HEK293 (cell line): ENCODE data around the gene SYNGR4.

Experiments used
- CTCF ChIA-PET: fragments of 350-600 bp; formaldehyde crosslinking; extraction: SDS; loops from one replicate; lab custom pipeline; 2021; ENCODE audit warnings: antibody characterized with exemption; lab: Yijun Ruan, JAX
- POLR2A ChIA-PET: fragments of 300-600 bp; formaldehyde crosslinking; extraction: SDS; loops from one replicate; lab custom pipeline; 2020; ENCODE audit warnings: antibody characterized with exemption, inconsistent platforms; lab: Yijun Ruan, JAX
- H3K27ac ChIP-seq: fragments of 200-500 bp; sonication (Bioruptor generic); 2 replicates; pipeline ENCODE4 v1.5.1; 2014; ENCODE audit warnings: low read depth, low read length, control low read depth, inconsistent platforms; ENCODE audit errors: extremely low read depth
- H3K36me3 ChIP-seq, 2 experiments: fragments of 200-500 bp in 1 of 2; sonication (Bioruptor generic) in 1 of 2; 1 replicate in 1 of 2; 2 replicates in 1 of 2; pipeline ENCODE4 v1.5.1; 2014 to 2017; ENCODE audit warnings: inconsistent platforms in 2 of 2, low read length in 2 of 2; ENCODE audit not compliant: control insufficient read depth in 2 of 2, insufficient read depth in 1 of 2
- H3K4me1 ChIP-seq: fragments of 200-500 bp; sonication (Bioruptor generic); 2 replicates; pipeline ENCODE4 v1.5.1; 2014; ENCODE audit warnings: mild to moderate bottlenecking, low read length, inconsistent platforms; ENCODE audit not compliant: control insufficient read depth, insufficient read depth
- H3K4me3 ChIP-seq: 2 replicates; pipeline ENCODE4 v1.5.1; 2011; ENCODE audit warnings: low read depth, mild to moderate bottlenecking, control low read depth, low read length, moderate library complexity
- H3K9me3 ChIP-seq: fragments of 200-500 bp; sonication (Bioruptor generic); 2 replicates; pipeline ENCODE4 v1.5.1; 2014; ENCODE audit warnings: low read depth, low read length, inconsistent platforms; ENCODE audit not compliant: control insufficient read depth, insufficient read depth
- BCL11B ChIP-seq: fragments of 450-650 bp; formaldehyde crosslinking; IDR thresholded peaks from 2 replicates; pipeline ENCODE4 v1.5.1; 2016; ENCODE audit warnings: low read depth, missing biosample characterization, missing genetic modification characterization
- CTCF ChIP-seq: fragments of 450-650 bp; formaldehyde crosslinking; IDR thresholded peaks from 2 replicates; pipeline ENCODE4 v1.5.1; 2016; ENCODE audit warnings: missing biosample characterization, missing genetic modification characterization
- KLF1 ChIP-seq: fragments of 450-650 bp; formaldehyde crosslinking; IDR thresholded peaks from 2 replicates; pipeline ENCODE4 v1.5.1; 2016; ENCODE audit warnings: missing biosample characterization, missing genetic modification characterization
- KLF16 ChIP-seq: fragments of 450-650 bp; formaldehyde crosslinking; IDR thresholded peaks from 2 replicates; pipeline ENCODE4 v1.5.1; 2017; ENCODE audit warnings: missing biosample characterization, missing genetic modification characterization
- TRIM28 ChIP-seq: IDR thresholded peaks from 2 replicates; pipeline ENCODE4 v1.6.1; 2011; ENCODE audit warnings: low read length, control low read depth, borderline replicate concordance
- WT1 ChIP-seq: fragments of 450-650 bp; formaldehyde crosslinking; IDR thresholded peaks from 2 replicates; pipeline ENCODE4 v1.5.1; 2016; ENCODE audit warnings: missing biosample characterization, missing genetic modification characterization
- YY1 ChIP-seq: fragments of 450-650 bp; formaldehyde crosslinking; IDR thresholded peaks from 2 replicates; pipeline ENCODE4 v1.5.1; 2018; ENCODE audit warnings: missing biosample characterization, missing genetic modification characterization
- ZBTB48 ChIP-seq: fragments of 450-650 bp; formaldehyde crosslinking; IDR thresholded peaks from 2 replicates; pipeline ENCODE4 v1.5.1; 2016; ENCODE audit warnings: missing biosample characterization, missing genetic modification characterization
- ZBTB8A ChIP-seq: fragments of 450-650 bp; formaldehyde crosslinking; IDR thresholded peaks from 2 replicates; pipeline ENCODE4 v1.5.1; 2016; ENCODE audit warnings: missing biosample characterization, missing genetic modification characterization
- ZNF138 ChIP-seq: fragments of 450-650 bp; formaldehyde crosslinking; IDR thresholded peaks from 2 replicates; pipeline ENCODE4 v1.5.1; 2016; ENCODE audit warnings: missing biosample characterization, missing genetic modification characterization, borderline replicate concordance
- ZNF214 ChIP-seq: fragments of 450-650 bp; formaldehyde crosslinking; IDR thresholded peaks from 2 replicates; pipeline ENCODE4 v1.5.1; 2017; ENCODE audit warnings: missing biosample characterization, mild to moderate bottlenecking, missing genetic modification characterization, borderline replicate concordance
- ZNF350 ChIP-seq: fragments of 450-650 bp; formaldehyde crosslinking; IDR thresholded peaks from 2 replicates; pipeline ENCODE4 v1.5.0; 2017; ENCODE audit warnings: missing biosample characterization, mild to moderate bottlenecking, missing genetic modification characterization
- ZNF37A ChIP-seq: fragments of 450-650 bp; IDR thresholded peaks from 2 replicates; pipeline ENCODE4 v1.5.1; 2018; ENCODE audit warnings: missing biosample characterization, missing genetic modification characterization
- ZNF391 ChIP-seq: fragments of 450-650 bp; formaldehyde crosslinking; IDR thresholded peaks from 2 replicates; pipeline ENCODE4 v1.5.1; 2016; ENCODE audit warnings: low read depth, missing biosample characterization, missing genetic modification characterization, borderline replicate concordance
- ZNF580 ChIP-seq: fragments of 450-650 bp; formaldehyde crosslinking; IDR thresholded peaks from 2 replicates; pipeline ENCODE4 v1.5.1; 2016; ENCODE audit warnings: missing biosample characterization, missing genetic modification characterization
- ZNF629 ChIP-seq: fragments of 450-650 bp; formaldehyde crosslinking; IDR thresholded peaks from 2 replicates; pipeline ENCODE4 v1.5.1; 2017; ENCODE audit warnings: missing biosample characterization, missing genetic modification characterization
- ZNF776 ChIP-seq: fragments of 450-650 bp; formaldehyde crosslinking; IDR thresholded peaks from 2 replicates; pipeline ENCODE4 v1.5.0; 2017; ENCODE audit warnings: missing biosample characterization, missing genetic modification characterization, borderline replicate concordance
- ZSCAN16 ChIP-seq: fragments of 450-650 bp; formaldehyde crosslinking; IDR thresholded peaks from 2 replicates; pipeline ENCODE4 v1.5.1; 2016; ENCODE audit warnings: missing biosample characterization, missing genetic modification characterization
- TF ChIP-seq, protein P1 (sequence below): fragments of 450-650 bp; formaldehyde crosslinking; IDR thresholded peaks from 2 replicates; pipeline ENCODE4 v1.5.1; 2016; ENCODE audit warnings: missing biosample characterization, missing genetic modification characterization
- TF ChIP-seq, protein P2 (sequence below): fragments of 450-650 bp; formaldehyde crosslinking; IDR thresholded peaks from 2 replicates; pipeline ENCODE4 v1.5.1; 2016; ENCODE audit warnings: missing biosample characterization, missing genetic modification characterization
- TF ChIP-seq, protein P3 (sequence below): fragments of 450-650 bp; formaldehyde crosslinking; optimal IDR thresholded peaks from 2 replicates; pipeline ENCODE3; 2016; ENCODE audit warnings: missing biosample characterization, mild to moderate bottlenecking, missing genetic modification characterization
- TF ChIP-seq, protein P4 (sequence below): fragments of 450-650 bp; formaldehyde crosslinking; IDR thresholded peaks from 2 replicates; pipeline ENCODE4 v1.5.1; 2016; ENCODE audit warnings: missing biosample characterization, missing genetic modification characterization
- TF ChIP-seq, protein P5 (sequence below): fragments of 450-650 bp; formaldehyde crosslinking; IDR thresholded peaks from 2 replicates; pipeline ENCODE4 v1.5.1; 2016; ENCODE audit warnings: missing biosample characterization, missing genetic modification characterization

SYNGR4 gene, protein sequence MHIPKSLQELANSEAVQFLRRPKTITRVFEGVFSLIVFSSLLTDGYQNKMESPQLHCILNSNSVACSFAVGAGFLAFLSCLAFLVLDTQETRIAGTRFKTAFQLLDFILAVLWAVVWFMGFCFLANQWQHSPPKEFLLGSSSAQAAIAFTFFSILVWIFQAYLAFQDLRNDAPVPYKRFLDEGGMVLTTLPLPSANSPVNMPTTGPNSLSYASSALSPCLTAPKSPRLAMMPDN

GRCh38 chr19:48363810-48364597, at the start of gene SYNGR4, which contains the start of gene TMEM143:
TSS of gene SYNGR4 (plus strand) at chr19:48364367. CDS start at chr19:48365843, 1,476 bp downstream.
TSS of gene TMEM143 (minus strand) at chr19:48363940. CDS start at chr19:48363920, 20 bp downstream.
- peaks cover 3 to 7% of the 10 kb centered on the region in 2 experiments; a peak in 2 of 3 replicates for H3K36me3 ChIP-seq
- H3K27ac ChIP-seq, result peak within 1 kb of the TSS; percentile 89
- POLR2A ChIA-PET, result interaction anchor here (0.5 to 2.7 kb wide), 36 partner anchors 9 to 1124 kb away, joined by 3 to 54 read pairs (median 5); partner anchors contain the start of genes EMP3, GRIN2D, KDELR1 and RPL13A
- peaks cover 4% of the 10 kb centered on the region; the same call in 1 of the 2 replicates for H3K4me1 ChIP-seq
- CTCF ChIA-PET, result interaction anchor here (0.6 to 3.3 kb wide), 10 partner anchors 9 to 143 kb away, joined by 3 to 28 read pairs (median 4); partner anchors contain the start of gene KDELR1
- H3K9me3 ChIP-seq, result no peaks in the 10 kb centered on the region
- peak within 1 kb of the TSS; percentile 54 for H3K4me3 ChIP-seq
- no peak for TF ChIP-seq YY1 (tag by site-specific recombination)
- TF ChIP-seq ZNF37A (tag by site-specific recombination), result no peak
- peak; percentile 81 for TF ChIP-seq KLF16 (tag by site-specific recombination)
- TF ChIP-seq, protein P1, sequence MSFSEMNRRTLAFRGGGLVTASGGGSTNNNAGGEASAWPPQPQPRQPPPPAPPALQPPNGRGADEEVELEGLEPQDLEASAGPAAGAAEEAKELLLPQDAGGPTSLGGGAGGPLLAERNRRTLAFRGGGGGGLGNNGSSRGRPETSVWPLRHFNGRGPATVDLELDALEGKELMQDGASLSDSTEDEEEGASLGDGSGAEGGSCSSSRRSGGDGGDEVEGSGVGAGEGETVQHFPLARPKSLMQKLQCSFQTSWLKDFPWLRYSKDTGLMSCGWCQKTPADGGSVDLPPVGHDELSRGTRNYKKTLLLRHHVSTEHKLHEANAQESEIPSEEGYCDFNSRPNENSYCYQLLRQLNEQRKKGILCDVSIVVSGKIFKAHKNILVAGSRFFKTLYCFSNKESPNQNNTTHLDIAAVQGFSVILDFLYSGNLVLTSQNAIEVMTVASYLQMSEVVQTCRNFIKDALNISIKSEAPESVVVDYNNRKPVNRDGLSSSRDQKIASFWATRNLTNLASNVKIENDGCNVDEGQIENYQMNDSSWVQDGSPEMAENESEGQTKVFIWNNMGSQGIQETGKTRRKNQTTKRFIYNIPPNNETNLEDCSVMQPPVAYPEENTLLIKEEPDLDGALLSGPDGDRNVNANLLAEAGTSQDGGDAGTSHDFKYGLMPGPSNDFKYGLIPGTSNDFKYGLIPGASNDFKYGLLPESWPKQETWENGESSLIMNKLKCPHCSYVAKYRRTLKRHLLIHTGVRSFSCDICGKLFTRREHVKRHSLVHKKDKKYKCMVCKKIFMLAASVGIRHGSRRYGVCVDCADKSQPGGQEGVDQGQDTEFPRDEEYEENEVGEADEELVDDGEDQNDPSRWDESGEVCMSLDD (tag by site-specific recombination), result peak; percentile 97
- TF ChIP-seq ZSCAN16 (tag by site-specific recombination), result no peak
- TF ChIP-seq, protein P2, sequence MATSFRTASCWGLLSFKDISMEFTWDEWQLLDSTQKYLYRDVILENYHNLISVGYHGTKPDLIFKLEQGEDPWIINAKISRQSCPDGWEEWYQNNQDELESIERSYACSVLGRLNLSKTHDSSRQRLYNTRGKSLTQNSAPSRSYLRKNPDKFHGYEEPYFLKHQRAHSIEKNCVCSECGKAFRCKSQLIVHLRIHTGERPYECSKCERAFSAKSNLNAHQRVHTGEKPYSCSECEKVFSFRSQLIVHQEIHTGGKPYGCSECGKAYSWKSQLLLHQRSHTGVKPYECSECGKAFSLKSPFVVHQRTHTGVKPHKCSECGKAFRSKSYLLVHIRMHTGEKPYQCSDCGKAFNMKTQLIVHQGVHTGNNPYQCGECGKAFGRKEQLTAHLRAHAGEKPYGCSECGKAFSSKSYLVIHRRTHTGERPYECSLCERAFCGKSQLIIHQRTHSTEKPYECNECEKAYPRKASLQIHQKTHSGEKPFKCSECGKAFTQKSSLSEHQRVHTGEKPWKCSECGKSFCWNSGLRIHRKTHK (tag by site-specific recombination), result no peak
- TF ChIP-seq ZNF138 (tag by site-specific recombination), result no peak
- no peak for TF ChIP-seq ZNF350 (tag by site-specific recombination)
- TF ChIP-seq ZBTB8A (tag by site-specific recombination), result peak; percentile 40
- TF ChIP-seq ZNF629 (tag by site-specific recombination), result peak; percentile 63
- TF ChIP-seq, protein P3, sequence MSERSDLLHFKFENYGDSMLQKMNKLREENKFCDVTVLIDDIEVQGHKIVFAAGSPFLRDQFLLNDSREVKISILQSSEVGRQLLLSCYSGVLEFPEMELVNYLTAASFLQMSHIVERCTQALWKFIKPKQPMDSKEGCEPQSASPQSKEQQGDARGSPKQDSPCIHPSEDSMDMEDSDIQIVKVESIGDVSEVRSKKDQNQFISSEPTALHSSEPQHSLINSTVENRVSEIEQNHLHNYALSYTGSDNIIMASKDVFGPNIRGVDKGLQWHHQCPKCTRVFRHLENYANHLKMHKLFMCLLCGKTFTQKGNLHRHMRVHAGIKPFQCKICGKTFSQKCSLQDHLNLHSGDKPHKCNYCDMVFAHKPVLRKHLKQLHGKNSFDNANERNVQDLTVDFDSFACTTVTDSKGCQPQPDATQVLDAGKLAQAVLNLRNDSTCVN (tag by site-specific recombination), result peak; percentile 77
- TF ChIP-seq ZNF214 (tag by site-specific recombination), result no peak
- TF ChIP-seq, protein P4, sequence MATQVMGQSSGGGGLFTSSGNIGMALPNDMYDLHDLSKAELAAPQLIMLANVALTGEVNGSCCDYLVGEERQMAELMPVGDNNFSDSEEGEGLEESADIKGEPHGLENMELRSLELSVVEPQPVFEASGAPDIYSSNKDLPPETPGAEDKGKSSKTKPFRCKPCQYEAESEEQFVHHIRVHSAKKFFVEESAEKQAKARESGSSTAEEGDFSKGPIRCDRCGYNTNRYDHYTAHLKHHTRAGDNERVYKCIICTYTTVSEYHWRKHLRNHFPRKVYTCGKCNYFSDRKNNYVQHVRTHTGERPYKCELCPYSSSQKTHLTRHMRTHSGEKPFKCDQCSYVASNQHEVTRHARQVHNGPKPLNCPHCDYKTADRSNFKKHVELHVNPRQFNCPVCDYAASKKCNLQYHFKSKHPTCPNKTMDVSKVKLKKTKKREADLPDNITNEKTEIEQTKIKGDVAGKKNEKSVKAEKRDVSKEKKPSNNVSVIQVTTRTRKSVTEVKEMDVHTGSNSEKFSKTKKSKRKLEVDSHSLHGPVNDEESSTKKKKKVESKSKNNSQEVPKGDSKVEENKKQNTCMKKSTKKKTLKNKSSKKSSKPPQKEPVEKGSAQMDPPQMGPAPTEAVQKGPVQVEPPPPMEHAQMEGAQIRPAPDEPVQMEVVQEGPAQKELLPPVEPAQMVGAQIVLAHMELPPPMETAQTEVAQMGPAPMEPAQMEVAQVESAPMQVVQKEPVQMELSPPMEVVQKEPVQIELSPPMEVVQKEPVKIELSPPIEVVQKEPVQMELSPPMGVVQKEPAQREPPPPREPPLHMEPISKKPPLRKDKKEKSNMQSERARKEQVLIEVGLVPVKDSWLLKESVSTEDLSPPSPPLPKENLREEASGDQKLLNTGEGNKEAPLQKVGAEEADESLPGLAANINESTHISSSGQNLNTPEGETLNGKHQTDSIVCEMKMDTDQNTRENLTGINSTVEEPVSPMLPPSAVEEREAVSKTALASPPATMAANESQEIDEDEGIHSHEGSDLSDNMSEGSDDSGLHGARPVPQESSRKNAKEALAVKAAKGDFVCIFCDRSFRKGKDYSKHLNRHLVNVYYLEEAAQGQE (tag by site-specific recombination), result no peak
- TF ChIP-seq CTCF (tag by site-specific recombination), result peak; percentile 34; the same call in 1 of the 2 replicates
- peak; percentile 94 for TF ChIP-seq KLF1
- TF ChIP-seq ZBTB48 (tag by site-specific recombination), result peak; percentile 95
- no peak for TF ChIP-seq BCL11B (tag by site-specific recombination)
- TF ChIP-seq ZNF580, result no peak
- peak; percentile 25; the same call in 1 of the 2 replicates for TF ChIP-seq WT1 (tag by site-specific recombination)
- TF ChIP-seq ZNF776 (tag by site-specific recombination), result no peak
- TF ChIP-seq ZNF391, result no peak
- TF ChIP-seq, protein P5, sequence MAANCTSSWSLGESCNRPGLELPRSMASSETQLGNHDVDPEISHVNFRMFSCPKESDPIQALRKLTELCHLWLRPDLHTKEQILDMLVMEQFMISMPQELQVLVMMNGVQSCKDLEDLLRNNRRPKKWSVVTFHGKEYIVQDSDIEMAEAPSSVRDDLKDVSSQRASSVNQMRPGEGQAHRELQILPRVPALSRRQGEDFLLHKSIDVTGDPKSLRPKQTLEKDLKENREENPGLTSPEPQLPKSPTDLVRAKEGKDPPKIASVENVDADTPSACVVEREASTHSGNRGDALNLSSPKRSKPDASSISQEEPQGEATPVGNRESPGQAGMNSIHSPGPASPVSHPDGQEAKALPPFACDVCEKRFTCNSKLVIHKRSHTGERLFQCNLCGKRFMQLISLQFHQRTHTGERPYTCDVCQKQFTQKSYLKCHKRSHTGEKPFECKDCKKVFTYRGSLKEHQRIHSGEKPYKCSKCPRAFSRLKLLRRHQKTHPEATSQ (tag by site-specific recombination), result no peak
- TF ChIP-seq TRIM28, result no peak
